GM19193 (cell line): Measurements from ENCODE around the gene ISX.

Experiments
- POLR2A ChIP-seq: IDR thresholded peaks from 4 replicates; pipeline ENCODE4 v1.6.1; 2011; ENCODE audit not compliant: insufficient read depth, insufficient read length; ENCODE audit errors: extremely low read depth

The ISX gene

DNA sequence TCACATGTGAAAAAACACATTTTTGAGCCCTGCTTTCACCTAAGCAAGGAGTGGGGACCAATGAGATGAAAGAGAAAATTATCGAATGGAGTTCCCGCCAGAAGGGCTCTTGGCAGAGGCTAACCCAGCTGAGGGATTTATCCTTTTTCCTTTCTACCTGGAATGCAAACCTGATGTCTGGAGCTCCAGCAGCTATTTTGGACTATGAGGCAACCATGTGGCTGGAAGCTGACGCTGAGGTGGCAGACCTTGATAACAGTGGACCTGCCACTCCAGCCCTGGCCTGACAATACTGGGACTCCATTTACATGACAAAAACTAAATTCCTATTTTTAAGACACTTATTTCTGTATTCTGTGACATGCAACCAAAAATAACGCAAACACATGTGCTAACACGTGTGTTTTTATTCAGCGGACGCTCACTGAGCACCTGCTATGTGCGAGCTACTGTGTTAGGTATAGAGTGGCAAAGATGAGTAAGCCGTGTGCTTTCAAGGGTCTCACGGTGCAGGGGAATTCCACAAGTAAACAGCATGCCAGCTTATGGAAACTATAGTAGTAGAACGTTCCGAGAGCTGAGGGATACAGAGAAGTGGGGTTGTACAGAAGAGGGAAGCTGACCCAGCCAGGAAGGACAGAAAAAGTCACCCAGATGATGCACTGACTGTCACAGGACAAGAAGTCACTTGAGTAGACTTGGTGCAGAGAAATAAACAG, 19.1 kb upstream of the ISX start:
- no peak for TF ChIP-seq POLR2A

DNA sequence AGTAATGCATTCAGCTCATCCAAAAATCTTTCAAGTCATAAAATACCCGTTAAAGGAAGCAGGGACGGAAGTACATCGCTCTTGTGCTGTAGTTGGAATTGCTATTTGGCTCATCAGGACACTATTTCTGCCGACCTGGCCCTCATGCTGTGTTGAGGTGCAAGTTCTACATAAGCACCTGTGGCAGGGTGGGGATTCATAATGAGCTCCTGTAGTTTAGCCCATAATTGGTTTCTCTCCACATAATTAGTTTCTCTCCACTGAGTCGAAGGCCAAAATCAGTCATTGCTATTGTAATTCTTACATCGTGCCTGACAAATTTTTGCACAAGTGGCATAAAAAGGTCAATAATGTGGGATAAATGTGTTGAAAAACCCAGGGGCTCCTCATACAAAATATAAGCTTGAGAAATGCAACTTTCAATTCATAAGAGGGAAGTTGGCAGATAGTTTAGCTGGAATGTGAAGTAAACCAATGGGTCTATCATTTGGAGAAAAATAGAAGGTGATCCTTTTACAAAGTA, 14.9 kb upstream of the ISX start:
- no peak for TF ChIP-seq POLR2A

- no peak for TF ChIP-seq POLR2A
Observed at GRCh38 chr22:35051791-35052190, 14.2 kb upstream of the ISX start.

DNA sequence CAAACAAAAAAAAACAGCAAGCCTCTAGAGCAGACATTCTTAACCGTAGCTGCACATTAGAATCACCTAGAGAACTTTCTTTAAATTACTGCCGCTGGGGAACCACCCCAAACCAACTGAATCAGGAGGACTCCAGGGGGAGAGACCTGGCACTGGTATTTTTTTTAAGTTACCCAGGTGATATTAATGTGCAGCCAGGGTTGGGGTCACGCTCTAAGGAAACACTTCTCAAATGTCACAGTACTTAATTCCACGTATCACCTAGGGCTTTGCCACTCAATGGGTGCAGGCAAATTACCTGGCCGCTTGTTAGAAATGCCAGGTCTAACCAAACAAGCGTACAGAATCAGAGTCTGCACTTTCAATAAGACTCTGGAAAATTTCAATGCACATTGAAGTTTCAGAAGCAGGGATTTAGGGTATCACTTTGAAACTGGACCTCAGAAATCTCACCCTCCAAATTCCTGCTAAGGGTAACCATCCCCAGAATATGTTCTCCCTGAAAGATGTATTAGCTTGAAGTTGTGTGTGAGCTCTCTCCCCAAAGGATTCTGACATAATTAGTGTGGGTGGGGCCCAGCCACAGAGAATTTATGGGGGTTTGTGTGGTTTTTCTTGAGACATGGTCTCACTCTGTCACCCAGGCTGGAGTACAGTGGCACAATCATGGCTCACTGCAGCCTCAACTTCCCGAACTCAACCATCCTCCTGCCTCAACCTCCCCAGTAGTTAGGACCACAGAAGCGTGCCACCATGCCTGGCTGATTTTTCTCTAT, 12.7 kb upstream of the ISX start:
- no peak for TF ChIP-seq POLR2A

DNA sequence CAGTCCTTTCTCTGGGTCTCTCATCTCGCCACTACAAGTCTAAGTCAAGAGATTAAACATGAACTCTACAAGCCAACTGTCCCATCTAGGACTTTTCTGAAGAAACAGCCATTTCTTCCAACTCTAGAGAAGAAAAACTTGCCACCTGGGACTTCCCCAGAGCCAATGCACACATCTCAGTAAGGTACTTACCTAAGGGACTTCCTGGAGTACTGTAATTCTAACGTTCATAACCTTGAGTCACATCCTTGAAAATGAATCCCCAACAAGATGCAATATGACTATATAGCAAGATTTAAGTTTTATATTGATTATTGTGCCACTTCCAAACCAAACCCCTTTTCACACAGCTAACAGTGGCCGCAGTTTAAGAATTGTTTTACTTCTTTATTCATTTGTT, 11.9 kb upstream of the ISX start:
- TF ChIP-seq POLR2A = no peak

DNA sequence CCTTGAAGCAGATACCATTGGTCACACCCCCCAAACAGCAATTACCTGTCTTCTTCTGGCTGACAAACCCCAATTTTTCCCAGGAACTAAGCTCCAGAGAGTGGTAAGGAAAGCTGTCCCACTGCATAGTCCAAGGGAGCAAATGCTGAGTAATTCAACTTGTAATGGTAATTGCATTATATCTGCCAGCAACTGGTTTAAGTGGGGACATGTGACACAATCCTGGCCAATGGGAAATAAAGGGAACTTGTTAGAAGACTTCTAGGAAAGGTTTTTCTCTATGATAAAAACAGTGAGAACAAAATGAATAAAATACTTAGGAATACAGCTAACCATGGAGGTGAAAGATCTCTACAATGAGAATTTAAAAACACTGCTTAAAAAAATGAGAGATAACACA, 9.5 kb upstream of the ISX start:
- no peak for TF ChIP-seq POLR2A

- TF ChIP-seq POLR2A = no peak
Observed at GRCh38 chr22:35057155-35057554, 8.8 kb upstream of the ISX start.

DNA sequence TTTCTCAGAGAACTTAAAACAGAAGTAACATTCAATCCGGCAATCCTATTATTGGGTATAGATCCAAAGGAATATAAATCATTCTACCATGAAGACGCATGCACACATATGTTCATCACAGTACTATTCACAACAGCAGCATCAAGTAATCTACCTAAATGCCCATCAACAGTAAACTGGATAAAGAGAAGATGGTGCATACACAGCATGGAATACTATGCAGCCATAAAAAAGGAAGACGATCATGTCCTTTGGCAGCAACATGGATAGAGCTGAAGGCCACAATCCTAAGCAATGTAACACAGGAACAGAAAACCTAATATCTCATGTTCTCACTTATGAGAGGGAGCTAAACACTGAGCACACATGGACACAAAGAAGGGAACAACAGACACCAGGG, 6.3 kb upstream of the ISX start:
- TF ChIP-seq POLR2A = no peak

DNA sequence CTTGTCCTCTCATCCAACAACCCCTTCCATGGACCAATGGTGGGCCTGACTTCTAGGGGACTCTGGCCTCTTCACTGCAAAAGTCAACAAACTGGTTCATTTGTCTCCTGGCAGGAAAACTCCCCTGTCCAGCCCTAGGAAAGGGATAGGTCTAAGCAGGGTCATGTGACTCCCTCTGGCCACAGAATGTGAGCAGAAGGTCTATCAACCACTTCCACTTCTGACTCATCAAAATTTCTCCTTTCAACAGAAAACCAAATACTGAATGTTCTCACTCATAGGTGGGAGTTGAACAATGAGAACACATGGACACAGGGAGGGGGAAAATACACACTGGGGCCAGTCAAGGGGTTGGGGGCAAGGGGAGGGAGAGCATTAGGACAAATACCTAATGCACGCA, 1.3 kb upstream of the ISX start:
- TF ChIP-seq POLR2A = no peak

- no peak for TF ChIP-seq POLR2A
Observed at GRCh38 chr22:35065183-35065582, 775 bp upstream of the ISX start.

DNA sequence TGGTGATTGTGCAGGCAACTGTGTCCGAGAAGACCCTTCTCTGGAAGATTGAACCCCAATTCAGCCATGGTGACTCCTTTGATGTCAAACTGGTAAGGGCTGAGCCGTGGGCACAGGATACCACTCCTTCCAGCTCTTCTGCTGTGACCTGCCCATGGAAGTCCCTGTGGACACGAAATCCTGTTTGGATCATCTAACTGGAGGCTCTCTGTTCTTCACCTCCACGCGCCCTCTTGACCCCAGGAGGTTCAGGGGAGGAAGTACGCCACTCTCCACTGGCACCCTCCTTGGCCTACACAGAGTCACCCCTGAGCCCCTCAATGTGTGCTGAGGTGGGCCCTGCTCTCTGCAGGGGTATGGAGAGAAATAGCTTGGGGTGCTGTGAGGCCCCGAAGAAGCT, 810 bp downstream of the ISX start:
- TF ChIP-seq POLR2A = no peak

GRCh38 chr22:35069541-35069940, 3.6 kb downstream of the ISX start:
- no peak for TF ChIP-seq POLR2A

- no peak for TF ChIP-seq POLR2A
Observed at GRCh38 chr22:35070451-35071093, 4.6 kb downstream of the ISX start.

GRCh38 chr22:35071784-35072183, 5.8 kb downstream of the ISX start:
- no peak for TF ChIP-seq POLR2A

DNA sequence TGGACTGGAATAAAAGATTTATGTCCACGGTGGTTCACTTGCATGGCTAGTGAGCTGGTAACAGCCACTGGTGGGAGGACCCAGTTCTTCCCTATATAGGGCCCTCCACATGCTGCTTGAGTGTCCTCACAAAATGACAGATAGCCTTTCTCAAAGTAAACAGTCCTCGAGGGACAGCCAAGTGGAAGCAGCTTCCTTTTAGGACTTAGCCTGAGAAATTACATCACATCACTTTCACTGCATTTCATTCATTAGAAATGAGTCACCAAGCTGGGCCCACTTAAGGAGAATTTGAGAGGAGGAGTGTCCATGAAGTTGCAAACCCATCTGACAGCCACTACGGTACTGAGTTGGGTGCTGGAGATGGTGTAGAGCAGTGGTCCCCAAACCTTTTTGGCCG, 7.0 kb downstream of the ISX start:
- TF ChIP-seq POLR2A = no peak

DNA sequence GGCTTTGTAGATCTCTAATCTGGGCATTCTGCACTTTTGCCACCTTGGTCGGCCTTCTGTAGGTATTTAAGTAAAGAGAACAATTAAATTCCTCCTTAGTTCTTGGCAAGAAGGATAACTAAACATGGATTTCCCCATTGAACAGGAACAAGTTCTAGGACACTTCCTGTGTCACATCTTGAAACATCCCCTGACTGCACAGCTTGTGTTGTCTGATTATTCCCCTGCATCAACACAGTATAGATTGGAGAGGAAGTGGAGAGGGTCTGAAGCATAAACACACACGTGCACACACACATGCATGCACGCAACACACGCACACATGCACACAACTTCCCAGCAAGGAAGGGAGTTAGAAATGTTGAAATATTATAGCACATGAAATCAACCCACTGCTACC, 8.6 kb downstream of the ISX start:
- no peak for TF ChIP-seq POLR2A
